Stimulated activated CD8-positive, alpha-beta memory T cell treated with anti-CD3 and anti-CD28 coated beads, Interleukin-7, amount 100 ng/mL, for 1 hour (primary cell): ENCODE measurements around the gene ZDHHC20.
A peak's percentile ranks its signal among the peaks of the same experiment; 100 is the strongest.
"Not testable (repeated sequence)": the region's sequence is repeated elsewhere in the genome, so short reads cannot be mapped to it uniquely, and the experiment has no call there.

ENCODE experiments used
- DNase-seq, 2 donors: peaks; one replicate each; pipeline ENCODE4 v3.0.0-alpha.2; 2020; ENCODE audit warnings: low read depth in 2 of 2

ZDHHC20 gene

GRCh38 chr13:21435687-21436151, 23.4 kb downstream of the ZDHHC20 start:
- DNase-seq = peak in 1 of 2 donors; percentile 25

GRCh38 chr13:21435231-21435630, 23.9 kb downstream of the ZDHHC20 start:
- no peak for DNase-seq

- DNase-seq = no peak
These were observed 24.5 kb downstream of the ZDHHC20 start for GRCh38 chr13:21434588-21434987.

GRCh38 chr13:21429211-21429610, 29.9 kb downstream of the ZDHHC20 start:
- no peak for DNase-seq

- DNase-seq = no peak
These were observed 31.4 kb downstream of the ZDHHC20 start for GRCh38 chr13:21427741-21428140.

GRCh38 chr13:21426238-21426637, 32.9 kb downstream of the ZDHHC20 start:
- DNase-seq = no peak

GRCh38 chr13:21420706-21421105, 38.4 kb downstream of the ZDHHC20 start:
- DNase-seq = no peak

GRCh38 chr13:21413013-21413412, 46.1 kb downstream of the ZDHHC20 start:
- no peak for DNase-seq

GRCh38 chr13:21410453-21410852, 48.6 kb downstream of the ZDHHC20 start:
- DNase-seq = not testable (repeated sequence)

GRCh38 chr13:21405309-21405708, 53.8 kb downstream of the ZDHHC20 start:
- no peak for DNase-seq

GRCh38 chr13:21402586-21403307, 56.4 kb downstream of the ZDHHC20 start:
- no peak for DNase-seq

GRCh38 chr13:21399741-21400140, 59.4 kb downstream of the ZDHHC20 start:
- no peak for DNase-seq

- DNase-seq = no peak
These were observed 63.1 kb downstream of the ZDHHC20 start for GRCh38 chr13:21395953-21396352.

- DNase-seq = no peak
These were observed 70.0 kb downstream of the ZDHHC20 start for GRCh38 chr13:21389124-21389523.

- DNase-seq = no peak
These were observed 73.4 kb downstream of the ZDHHC20 start for GRCh38 chr13:21385710-21386109.

GRCh38 chr13:21383090-21383489, 76.0 kb downstream of the ZDHHC20 start:
- DNase-seq = no peak

- DNase-seq = not testable (repeated sequence)
These were observed 81.8 kb downstream of the ZDHHC20 start for GRCh38 chr13:21376998-21377985.

- no peak for DNase-seq
These were observed 86.6 kb downstream of the ZDHHC20 start for GRCh38 chr13:21372530-21372929.

- no peak for DNase-seq
These were observed 88.1 kb downstream of the ZDHHC20 start for GRCh38 chr13:21371011-21371410.

GRCh38 chr13:21365574-21365973, 93.5 kb downstream of the ZDHHC20 start:
- peak in 1 of 2 donors; percentile 8 for DNase-seq

GRCh38 chr13:21364916-21365315, 94.2 kb downstream of the ZDHHC20 start:
- DNase-seq = no peak

GRCh38 chr13:21364357-21364756, 94.7 kb downstream of the ZDHHC20 start:
- no peak for DNase-seq

GRCh38 chr13:21362741-21363140, 96.4 kb downstream of the ZDHHC20 start:
- DNase-seq = no peak
